Uterus (tissue), 4 donors: ENCODE results near the gene MATCAP1. TPM values are rescaled to one million over a fixed set of nuclear protein-coding genes. Genes with fewer than 3 reads are reported as not detected.

Experiments
- DNase-seq, 2 donors: peaks; one replicate each; pipeline ENCODE4 v3.0.0-alpha.2; 2019 to 2020
- H3K27ac ChIP-seq, 2 donors: fragments of 200-600 bp; sonication (generic); 1 replicate in 1 of 2; 2 replicates in 1 of 2; pipeline ENCODE4 v1.5.1; 2016 to 2018
- H3K27me3 ChIP-seq, 2 donors: fragments of 200-600 bp; sonication (generic); one replicate each; pipeline ENCODE4 v1.5.1; 2018 to 2019; ENCODE audit warnings: control low read depth in 1 of 2
- H3K36me3 ChIP-seq, 2 donors: fragments of 200-600 bp; sonication (generic); one replicate each; pipeline ENCODE4 v1.5.1; 2019; ENCODE audit warnings: control low read depth in 1 of 2
- H3K4me1 ChIP-seq, 2 donors: fragments of 200-600 bp; sonication (generic); one replicate each; pipeline ENCODE4 v1.5.1; 2018 to 2019; ENCODE audit warnings: control low read depth in 1 of 2
- H3K4me3 ChIP-seq, 2 donors: fragments of 200-600 bp; sonication (generic); 1 replicate in 1 of 2; 2 replicates in 1 of 2; pipeline ENCODE4 v1.5.1; 2018 to 2019; ENCODE audit warnings: mild to moderate bottlenecking in 1 of 2
- H3K9me3 ChIP-seq, 2 donors: fragments of 200-600 bp; sonication (generic); one replicate each; pipeline ENCODE4 v1.5.1; 2019; ENCODE audit warnings: control low read depth in 1 of 2
- CTCF ChIP-seq, 4 experiments: fragments of 200-600 bp in 2 of 4; fragments of 450-650 bp in 2 of 4; sonication (generic) in 2 of 4; IDR thresholded peaks; one replicate each; pipeline ENCODE4 v1.5.1; 2016 to 2019; ENCODE audit warnings: antibody characterized with exemption in 4 of 4, mild to moderate bottlenecking in 2 of 4, moderate library complexity in 1 of 4
- POLR2A ChIP-seq, 2 donors: fragments of 450-650 bp; IDR thresholded peaks; one replicate each; pipeline ENCODE4 v1.6.1; 2016; ENCODE audit warnings: antibody characterized with exemption in 2 of 2, mild to moderate bottlenecking in 1 of 2, moderate library complexity in 1 of 2
- intact Hi-C: fragments of 100-400 bp; cut with DNase I; formaldehyde crosslinking; loops from one replicate; pipeline ENCODE4 v1.15.1; 2023; ENCODE audit warnings: low total_unique reads
- total RNA-seq, 4 donors: library from RNA; depleted of rRNA in 3 of 4; stranded (reverse); fragments of >200 nt in 3 of 4; gene quantifications; one replicate each; pipeline versions ENCODE4 v1.1.0 to v1.2.4, GENCODE V29; 2014 to 2023
- donor health status: DM: yes; HTN: yes; CAD: no.

The MATCAP1 gene
- total RNA-seq, 4 donors from 2014 or later = 10.9 to 35.4 (median 20.5) TPM

GRCh38 chr16:67176662-67177061 is 7.1 kb downstream of the MATCAP1 start:
- Histone ChIP-seq H3K27me3 (no peaks in the 10 kb centered on the region), H3K36me3 (no peaks in the 10 kb centered on the region), H3K4me3 (no peak overlapping the region), H3K9me3 (no peaks in the 10 kb centered on the region), H3K4me1 (no peaks in the 10 kb centered on the region), H3K27ac (no peak overlapping the region)
- TF ChIP-seq CTCF (IDR thresholded peaks at IDR 0.05) (no peak), POLR2A (IDR thresholded peaks at IDR 0.05) (no peak)
- no peak for DNase-seq
- intact Hi-C loops = no loop called here

GRCh38 chr16:67174706-67175231 is 9.0 kb downstream of the MATCAP1 start:
- TF ChIP-seq CTCF (IDR thresholded peaks at IDR 0.05) (no peak), POLR2A (IDR thresholded peaks at IDR 0.05) (no peak)
- Histone ChIP-seq H3K27me3 (no peaks in the 10 kb centered on the region), H3K4me3 (peak overlapping the region; percentile 31 to 37), H3K27ac (peak overlapping the region; percentile 73 to 74), H3K36me3 (no peaks in the 10 kb centered on the region), H3K9me3 (no peaks in the 10 kb centered on the region), H3K4me1 (peaks cover 0 to 1% of the 10 kb centered on the region in 2 donors)
- no peak for DNase-seq
- intact Hi-C loops = no loop called here

- Histone ChIP-seq H3K27ac (peak overlapping the region; percentile 73 to 74), H3K4me1 (peaks cover 0 to 8% of the 10 kb centered on the region in 2 donors), H3K36me3 (no peaks in the 10 kb centered on the region), H3K9me3 (no peaks in the 10 kb centered on the region), H3K4me3 (peak overlapping the region; percentile 31 to 37), H3K27me3 (no peaks in the 10 kb centered on the region)
- DNase-seq = peak; percentile 70 to 76
- intact Hi-C loops = no loop called here
- peak; percentile 20 to 43 (median 36) for TF ChIP-seq CTCF (IDR thresholded peaks at IDR 0.05)
- TF ChIP-seq POLR2A (IDR thresholded peaks at IDR 0.05) = peak; percentile 56
Measured at GRCh38 chr16:67173808-67174705, 9.7 kb downstream of the MATCAP1 start.

GRCh38 chr16:67173323-67173722 is 10.4 kb downstream of the MATCAP1 start:
- Histone ChIP-seq H3K4me1 (peaks cover 0 to 10% of the 10 kb centered on the region in 2 donors), H3K9me3 (no peaks in the 10 kb centered on the region), H3K27ac (peak overlapping the region; percentile 73 to 74), H3K4me3 (peak overlapping the region in 1 of 2 donors; percentile 37), H3K27me3 (no peaks in the 10 kb centered on the region), H3K36me3 (no peaks in the 10 kb centered on the region)
- no peak for TF ChIP-seq CTCF (IDR thresholded peaks at IDR 0.05)
- no peak for TF ChIP-seq POLR2A (IDR thresholded peaks at IDR 0.05)
- DNase-seq = no peak
- intact Hi-C loops = no loop called here
